Skeletal muscle tissue (tissue), 4 donors: Measurements from ENCODE around the gene SPTBN5. TPM values are rescaled to one million over a fixed set of nuclear protein-coding genes. Genes with fewer than 3 reads are reported as not detected.

Experiments
- H3K27ac ChIP-seq: one replicate; pipeline ENCODE4 v1.7.0; 2013; ENCODE audit warnings: mild to moderate bottlenecking, low read depth, low read length, inconsistent platforms
- H3K27me3 ChIP-seq, 3 donors: one replicate each; pipeline ENCODE4 v1.7.0; 2013; ENCODE audit warnings: low read length in 3 of 3; ENCODE audit not compliant: control insufficient read depth in 3 of 3, insufficient read depth in 3 of 3
- H3K36me3 ChIP-seq, 3 donors: one replicate each; pipeline ENCODE4 v1.7.0; 2013; ENCODE audit warnings: low read length in 3 of 3; ENCODE audit not compliant: control insufficient read depth in 3 of 3, insufficient read depth in 3 of 3
- H3K4me1 ChIP-seq, 3 donors: one replicate each; pipeline ENCODE4 v1.7.0; 2013; ENCODE audit warnings: low read length in 3 of 3, mild to moderate bottlenecking in 3 of 3; ENCODE audit not compliant: control insufficient read depth in 3 of 3, insufficient read depth in 3 of 3
- H3K4me3 ChIP-seq, 3 donors: one replicate each; pipeline ENCODE4 v1.7.0; 2013; ENCODE audit warnings: low read length in 3 of 3
- H3K9ac ChIP-seq, 3 donors: one replicate each; pipeline ENCODE4 v1.7.0; 2013; ENCODE audit warnings: low read length in 3 of 3, mild to moderate bottlenecking in 3 of 3, moderate library complexity in 2 of 3, low read depth in 1 of 3
- H3K9me3 ChIP-seq, 3 donors: one replicate each; pipeline ENCODE4 v1.7.0; 2013; ENCODE audit warnings: low read length in 3 of 3; ENCODE audit not compliant: control insufficient read depth in 3 of 3
- total RNA-seq: library from RNA; depleted of rRNA; stranded (reverse); fragments of >200 nt; gene quantifications from one replicate; pipeline ENCODE4 v1.2.3, GENCODE V29; 2014
- donor health status: Osteomylitis.

Gene SPTBN5
- total RNA-seq, 1 donor from 2014 or later, result 1.0 TPM

DNA sequence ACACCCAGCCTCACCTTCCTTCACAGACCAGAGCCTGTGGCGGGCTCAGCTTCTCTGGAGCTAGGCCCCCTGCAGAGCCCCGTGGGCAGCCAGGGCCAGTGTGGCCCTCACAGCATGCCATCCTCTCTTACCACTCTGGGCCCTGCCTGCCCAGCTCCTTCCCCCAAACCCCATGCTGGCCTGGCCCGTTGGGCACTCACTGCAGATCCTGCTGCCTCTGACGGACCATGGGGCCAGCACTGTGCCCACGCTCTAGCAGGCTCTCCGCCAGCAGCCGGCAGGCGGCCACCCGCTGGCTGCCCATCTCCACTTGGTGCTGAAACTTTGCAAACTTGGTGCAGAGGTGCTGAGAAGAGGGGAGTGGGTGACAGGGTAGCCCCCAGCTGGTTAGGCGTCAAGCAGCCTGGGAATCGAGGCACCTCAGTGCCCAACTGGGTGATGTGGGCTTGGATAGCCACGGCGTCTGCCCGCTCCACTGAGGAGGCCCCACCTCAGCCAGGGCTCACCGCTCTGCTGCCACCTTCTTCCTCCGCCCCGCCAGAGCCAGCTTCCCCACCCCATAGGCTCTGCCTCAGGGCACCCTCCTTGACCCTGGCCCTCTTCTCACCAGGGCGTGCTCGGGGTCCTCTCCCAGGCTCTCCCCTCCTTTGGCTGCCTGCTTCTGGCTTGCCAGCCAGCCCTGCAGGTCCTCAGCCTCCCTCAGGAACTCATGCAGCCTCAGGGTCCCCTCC lies 22.5 kb downstream of the SPTBN5 start:
- no peak overlapping the region for H3K9ac ChIP-seq
- no peak overlapping the region for H3K27ac ChIP-seq
- H3K4me3 ChIP-seq, result no peak overlapping the region
- H3K27me3 ChIP-seq, result peaks cover 0 to 4% (median 0%) of the 10 kb centered on the region in 3 donors
- H3K4me1 ChIP-seq, result no peaks in the 10 kb centered on the region
- H3K36me3 ChIP-seq, result no peaks in the 10 kb centered on the region
- H3K9me3 ChIP-seq, result no peaks in the 10 kb centered on the region

DNA sequence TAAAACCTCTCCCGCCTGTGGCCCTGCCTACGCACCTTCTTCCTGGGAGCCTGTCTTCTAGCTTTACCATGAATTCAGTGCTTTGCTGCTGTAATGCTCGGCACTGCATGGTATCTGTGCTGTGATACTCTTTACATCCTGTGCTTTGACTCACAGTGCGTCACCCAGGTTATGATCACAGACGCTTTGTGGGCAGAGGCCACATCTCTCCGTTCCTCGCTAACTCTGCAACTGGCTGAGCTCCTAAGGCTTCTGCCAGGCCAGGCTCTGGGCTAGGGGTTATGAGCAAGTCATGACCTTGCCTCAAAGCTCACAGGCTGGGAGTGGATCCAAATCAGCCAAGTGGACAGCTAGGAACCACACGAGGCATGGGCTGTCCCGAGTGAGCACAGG lies 23.2 kb downstream of the SPTBN5 start:
- Histone ChIP-seq H3K4me1 (no peaks in the 10 kb centered on the region), H3K27ac (no peak overlapping the region), H3K9ac (no peak overlapping the region), H3K9me3 (no peaks in the 10 kb centered on the region), H3K36me3 (no peaks in the 10 kb centered on the region), H3K4me3 (no peak overlapping the region), H3K27me3 (peaks cover 0 to 4% (median 0%) of the 10 kb centered on the region in 3 donors)

DNA sequence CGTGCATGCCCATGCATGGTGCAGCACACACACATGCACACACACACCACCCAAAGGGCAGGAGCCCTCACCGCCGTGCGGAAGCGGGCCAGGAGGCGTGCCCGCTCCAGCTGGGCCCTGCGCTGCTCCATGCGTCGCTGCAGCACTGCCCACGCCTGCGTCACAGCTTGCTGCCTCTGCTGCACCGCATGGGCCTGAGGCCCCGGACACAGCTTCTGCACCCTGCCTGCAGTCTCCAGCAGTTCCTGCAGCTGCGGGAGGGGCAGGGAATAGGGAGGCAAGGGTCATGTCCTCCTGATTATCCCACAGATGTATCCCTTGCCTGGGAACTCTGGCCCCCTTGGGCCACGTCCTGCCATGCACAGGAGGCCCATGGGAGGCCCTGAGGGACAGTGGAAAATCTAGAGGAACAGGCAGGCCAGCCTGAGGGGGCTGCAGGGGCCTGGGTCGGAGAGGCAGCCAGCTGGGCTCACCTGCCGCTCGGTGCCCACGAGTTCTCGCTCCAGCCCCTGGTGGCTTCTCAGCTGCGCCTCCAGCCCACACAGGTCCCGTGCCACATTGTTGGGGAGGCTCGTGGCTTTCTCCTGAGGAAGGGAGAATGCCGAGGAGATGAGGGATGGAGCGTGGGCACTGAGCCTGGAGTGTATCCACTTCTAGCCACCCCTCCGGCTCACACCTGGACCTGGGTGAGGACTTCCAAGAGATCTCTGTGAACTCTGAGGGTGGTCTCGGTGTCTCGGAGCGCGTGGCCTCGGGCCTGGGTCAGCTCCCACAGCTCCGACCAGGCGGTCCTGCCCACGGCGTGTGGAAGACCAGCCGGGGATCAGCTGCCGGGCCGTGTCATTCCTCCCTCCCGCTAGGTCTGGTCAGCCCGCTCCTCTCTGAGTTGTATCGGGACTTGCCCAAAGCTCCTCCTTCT lies 23.8 kb downstream of the SPTBN5 start:
- H3K27me3 ChIP-seq, result peaks cover 0 to 4% (median 0%) of the 10 kb centered on the region in 3 donors
- no peak overlapping the region for H3K27ac ChIP-seq
- H3K4me1 ChIP-seq, result no peaks in the 10 kb centered on the region
- H3K9me3 ChIP-seq, result no peaks in the 10 kb centered on the region
- no peaks in the 10 kb centered on the region for H3K36me3 ChIP-seq
- H3K9ac ChIP-seq, result no peak overlapping the region
- H3K4me3 ChIP-seq, result no peak overlapping the region

DNA sequence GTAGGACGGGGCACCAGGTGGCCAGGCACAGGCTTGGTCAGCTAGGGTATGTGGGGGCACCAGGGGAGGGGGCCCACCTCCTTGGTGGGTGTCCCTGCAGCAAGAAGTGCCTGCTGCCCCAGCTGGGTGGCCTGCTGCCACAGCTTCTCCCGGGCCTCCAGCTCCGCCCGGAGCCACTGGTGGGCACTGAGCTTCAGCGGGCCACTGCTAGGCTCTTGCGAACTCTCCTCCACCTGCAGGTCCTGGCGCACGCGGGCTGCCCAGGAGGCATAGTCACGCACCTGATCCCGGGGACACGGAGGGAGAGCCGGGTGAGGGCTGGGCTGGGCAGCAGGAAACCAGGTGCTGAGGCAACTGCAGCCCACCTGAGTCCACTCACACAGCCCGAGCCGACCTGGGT lies 25.5 kb downstream of the SPTBN5 start:
- Histone ChIP-seq H3K9me3 (no peaks in the 10 kb centered on the region), H3K4me1 (no peaks in the 10 kb centered on the region), H3K27ac (no peak overlapping the region), H3K27me3 (peaks cover 0 to 4% (median 0%) of the 10 kb centered on the region in 3 donors), H3K4me3 (no peak overlapping the region), H3K36me3 (no peaks in the 10 kb centered on the region), H3K9ac (no peak overlapping the region)

DNA sequence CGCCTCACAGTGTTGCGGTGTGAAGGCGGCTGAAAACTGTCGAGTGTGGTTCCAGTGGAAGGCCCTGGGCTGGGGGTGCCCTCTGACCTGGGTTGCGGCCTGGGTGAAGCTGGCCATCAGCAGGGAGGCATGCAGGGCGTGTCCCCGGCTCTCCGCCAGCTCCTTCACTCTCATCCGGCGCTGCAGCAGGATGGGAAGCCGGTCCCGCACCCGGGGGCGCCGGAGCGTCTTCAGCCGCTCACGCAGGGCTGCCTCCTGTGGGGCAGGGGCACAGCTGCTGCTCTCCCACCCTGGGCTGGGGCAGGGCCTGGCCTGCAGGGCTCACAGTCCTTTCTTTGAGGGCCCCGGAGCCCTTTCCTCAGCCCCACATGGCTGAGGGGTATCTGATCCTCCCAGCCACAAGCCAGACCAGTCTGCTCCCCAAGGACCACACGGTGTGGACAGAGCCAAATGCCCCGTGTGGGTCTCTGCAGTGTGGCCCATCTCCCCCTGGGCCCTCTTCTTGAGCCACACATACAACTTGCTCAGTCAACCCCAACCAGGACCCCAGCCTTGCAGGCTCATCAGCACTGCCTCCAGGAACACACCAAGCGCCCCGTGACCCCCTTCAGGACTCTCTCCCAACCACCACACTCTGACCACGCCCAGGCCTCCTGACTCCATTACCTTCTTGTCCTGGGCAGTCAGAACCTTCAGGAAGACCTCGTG lies 26.8 kb downstream of the SPTBN5 start:
- Histone ChIP-seq H3K9me3 (no peaks in the 10 kb centered on the region), H3K27ac (no peak overlapping the region), H3K4me1 (no peaks in the 10 kb centered on the region), H3K27me3 (peaks cover 0 to 4% (median 0%) of the 10 kb centered on the region in 3 donors), H3K4me3 (no peak overlapping the region), H3K9ac (no peak overlapping the region), H3K36me3 (no peaks in the 10 kb centered on the region)

DNA sequence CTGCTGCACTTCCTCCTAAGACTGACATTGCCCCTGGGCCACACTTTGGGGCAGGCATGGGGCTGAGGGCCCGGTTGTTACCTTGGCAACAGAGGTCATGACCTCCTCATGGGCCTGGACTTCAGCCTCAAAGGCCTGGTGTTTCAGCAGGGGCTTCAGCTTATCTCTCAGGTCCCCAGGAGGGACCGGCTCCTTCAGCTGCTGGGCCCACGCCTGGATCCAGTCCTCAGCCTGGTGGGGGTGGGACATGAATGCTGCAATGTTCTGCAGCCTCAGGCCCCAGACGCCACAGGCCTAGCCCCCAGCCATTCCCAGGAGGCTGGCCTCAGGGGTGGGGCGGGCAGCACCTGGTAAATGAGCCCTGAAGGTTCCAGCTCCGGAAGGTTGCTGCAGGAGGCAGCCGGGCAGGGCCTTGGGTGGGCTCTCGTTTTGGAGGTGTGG lies 27.6 kb downstream of the SPTBN5 start:
- H3K27me3 ChIP-seq, result peaks cover 0 to 4% (median 0%) of the 10 kb centered on the region in 3 donors
- no peaks in the 10 kb centered on the region for H3K36me3 ChIP-seq
- no peak overlapping the region for H3K4me3 ChIP-seq
- H3K9ac ChIP-seq, result no peak overlapping the region
- no peaks in the 10 kb centered on the region for H3K4me1 ChIP-seq
- H3K9me3 ChIP-seq, result no peaks in the 10 kb centered on the region
- no peak overlapping the region for H3K27ac ChIP-seq

DNA sequence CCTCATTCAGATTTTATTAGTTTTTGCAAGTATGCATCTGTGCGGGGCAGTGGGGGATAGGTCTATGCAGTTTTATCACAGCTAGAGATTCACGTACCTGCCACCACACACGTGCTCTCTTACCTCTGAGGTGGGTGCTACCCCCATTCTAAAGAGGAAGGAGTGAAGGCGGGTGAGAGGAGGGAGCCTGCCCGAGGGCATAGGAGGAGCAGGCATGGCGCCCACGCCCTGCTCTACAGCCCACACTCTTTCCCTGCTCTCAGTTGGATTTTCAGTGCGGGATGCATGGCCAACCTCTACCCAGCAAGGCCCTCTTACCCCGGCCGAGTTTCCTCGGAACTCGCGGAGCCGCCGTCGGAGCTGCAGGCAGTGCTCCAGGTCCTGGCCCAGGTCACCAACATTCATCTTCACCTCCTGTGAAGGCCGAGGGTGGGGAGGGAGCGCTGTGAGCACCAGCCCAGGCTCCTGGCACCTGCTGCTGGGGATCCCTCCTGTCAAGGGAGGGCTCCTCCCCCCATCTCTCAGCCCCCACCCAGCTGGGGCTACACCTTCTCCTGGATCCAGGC lies 28.3 kb downstream of the SPTBN5 start:
- Histone ChIP-seq H3K4me3 (no peak overlapping the region), H3K9ac (no peak overlapping the region), H3K27me3 (peaks cover 0 to 4% (median 0%) of the 10 kb centered on the region in 3 donors), H3K4me1 (no peaks in the 10 kb centered on the region), H3K36me3 (no peaks in the 10 kb centered on the region), H3K27ac (no peak overlapping the region), H3K9me3 (no peaks in the 10 kb centered on the region)

DNA sequence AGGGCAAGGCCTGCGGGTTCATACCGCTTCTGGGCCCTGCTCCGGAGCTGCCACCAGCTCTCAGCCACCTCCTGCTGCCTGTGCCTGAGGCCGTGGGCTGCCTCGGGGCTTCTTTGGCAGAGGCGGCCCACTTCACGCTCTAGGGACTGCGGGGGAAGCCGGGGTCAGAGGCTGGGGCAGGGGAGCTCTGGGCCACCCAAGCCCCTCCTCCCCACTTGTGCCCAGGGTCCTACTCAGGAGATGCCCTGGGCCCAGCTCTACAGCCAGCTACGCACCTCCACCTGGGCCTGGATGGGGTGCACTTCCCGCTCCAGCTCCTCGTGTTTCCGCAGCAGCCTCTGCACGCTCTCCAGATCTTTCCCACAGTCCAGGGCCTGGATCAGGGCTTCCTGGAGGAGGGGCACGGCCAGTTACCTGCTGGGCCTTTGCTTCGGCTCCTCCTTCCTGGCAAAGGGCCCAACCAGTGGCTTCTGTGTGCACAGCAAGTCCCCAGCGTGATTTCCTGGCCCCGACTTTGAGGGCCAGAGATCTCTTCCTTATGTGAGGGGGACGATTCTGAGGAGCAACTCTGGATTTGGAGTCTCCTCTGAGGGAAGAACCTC lies 31.2 kb downstream of the SPTBN5 start:
- Histone ChIP-seq H3K9ac (no peak overlapping the region), H3K27me3 (peaks cover 0 to 6% (median 5%) of the 10 kb centered on the region in 3 donors), H3K36me3 (no peaks in the 10 kb centered on the region), H3K4me3 (no peak overlapping the region), H3K27ac (no peak overlapping the region), H3K4me1 (no peaks in the 10 kb centered on the region), H3K9me3 (no peaks in the 10 kb centered on the region)

DNA sequence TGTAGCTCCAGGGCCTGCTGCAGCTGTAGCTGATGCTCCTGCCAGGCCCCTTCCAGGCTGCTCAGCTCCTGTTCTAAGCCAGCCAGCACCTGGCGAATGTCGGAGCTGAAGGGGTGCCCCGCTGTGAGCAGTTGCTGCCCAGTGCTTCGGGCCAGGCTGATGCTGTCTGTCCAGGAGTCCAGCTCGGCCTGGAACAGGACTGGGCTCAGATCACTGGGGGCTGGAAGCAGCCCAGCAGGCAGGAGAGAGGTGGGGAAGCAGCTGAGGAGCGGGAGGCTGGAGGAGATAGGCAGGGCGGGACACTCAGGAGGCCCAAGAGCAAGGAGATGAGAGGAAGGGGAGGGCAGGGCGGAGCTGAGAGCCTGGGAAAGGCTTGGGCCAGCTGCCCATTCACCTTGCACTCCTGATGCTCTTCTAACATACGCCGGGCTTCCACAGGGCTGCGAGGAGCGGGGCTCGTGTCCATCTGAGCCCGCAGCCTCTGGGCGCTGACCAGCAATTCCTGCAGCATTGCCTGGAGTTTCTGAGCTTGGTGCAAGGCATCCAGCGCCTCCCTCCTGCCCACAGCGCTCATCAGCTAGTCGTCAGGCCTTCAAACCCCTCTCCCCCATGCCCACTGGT lies 32.0 kb downstream of the SPTBN5 start:
- no peak overlapping the region for H3K9ac ChIP-seq
- H3K27me3 ChIP-seq, result peaks cover 0 to 10% (median 7%) of the 10 kb centered on the region in 3 donors
- H3K27ac ChIP-seq, result no peak overlapping the region
- H3K4me1 ChIP-seq, result no peaks in the 10 kb centered on the region
- H3K4me3 ChIP-seq, result no peak overlapping the region
- no peaks in the 10 kb centered on the region for H3K36me3 ChIP-seq
- H3K9me3 ChIP-seq, result no peaks in the 10 kb centered on the region
